Stomach (tissue), 9 donors: ENCODE data around the gene SLC43A1. TPM values are rescaled to one million over a fixed set of nuclear protein-coding genes. Genes with fewer than 3 reads are reported as not detected.
"Not testable (repeated sequence)": the region's sequence is repeated elsewhere in the genome, so short reads cannot be mapped to it uniquely, and the experiment has no call there.

Experiments used
- DNase-seq, 2 donors: peaks; one replicate each; pipeline versions ENCODE4 v3.0.0 to v3.0.0-alpha.2; 2013 to 2019
- H3K27ac ChIP-seq, 5 donors: fragments of 200-600 bp in 4 of 5; sonication (generic) in 4 of 5; one replicate each; pipeline ENCODE4 v1.5.1; 2013 to 2019; ENCODE audit warnings: mild to moderate bottlenecking in 1 of 5, moderate library complexity in 1 of 5
- H3K27me3 ChIP-seq, 3 donors: fragments of 200-600 bp; sonication (generic); one replicate each; pipeline ENCODE4 v1.5.1; 2017 to 2019; ENCODE audit warnings: mixed run types in 1 of 3
- H3K36me3 ChIP-seq, 4 donors: fragments of 200-600 bp; sonication (generic); 1 replicate in 3 of 4; 2 replicates in 1 of 4; pipeline ENCODE4 v1.5.1; 2016 to 2019
- H3K4me1 ChIP-seq, 4 donors: fragments of 200-600 bp; sonication (generic); one replicate each; pipeline ENCODE4 v1.5.1; 2016 to 2019
- H3K4me3 ChIP-seq, 4 donors: fragments of 200-600 bp; sonication (generic) in 3 of 4; one replicate each; pipeline ENCODE4 v1.5.1; 2016 to 2019; ENCODE audit warnings: mild to moderate bottlenecking in 1 of 4
- H3K9me3 ChIP-seq, 4 donors: fragments of 200-600 bp; sonication (generic); one replicate each; pipeline ENCODE4 v1.5.1; 2016 to 2019
- CTCF ChIP-seq, 7 experiments: fragments of 450-650 bp in 4 of 7; fragments of 200-600 bp in 3 of 7; sonication (generic) in 3 of 7; IDR thresholded peaks; one replicate each; pipeline ENCODE4 v1.5.1; 2016 to 2019; ENCODE audit warnings: antibody characterized with exemption in 7 of 7, control low read depth in 2 of 7, mild to moderate bottlenecking in 1 of 7
- EP300 ChIP-seq: sonication (generic); formaldehyde crosslinking; IDR thresholded peaks from one replicate; pipeline ENCODE4 v1.6.1; 2017; ENCODE audit warnings: antibody characterized with exemption
- POLR2A ChIP-seq, 4 donors: fragments of 450-650 bp; IDR thresholded peaks; one replicate each; pipeline ENCODE4 v1.6.1; 2016; ENCODE audit warnings: antibody characterized with exemption in 4 of 4, control low read depth in 2 of 4, mild to moderate bottlenecking in 1 of 4, moderate library complexity in 1 of 4
- POLR2AphosphoS5 ChIP-seq, 3 donors: sonication (generic); formaldehyde crosslinking; IDR thresholded peaks; one replicate each; pipeline ENCODE4 v1.6.1; 2016; ENCODE audit warnings: antibody characterized with exemption in 3 of 3
- WGBS, 5 donors: extraction: QIAGEN DNeasy Blood & Tissue Kit in 3 of 5; methylation state at CpG; one replicate each; pipeline versions ENCODE4 v1.1.5 to v1.1.7; 2013 to 2018; 5-methylcytosine and 5-hydroxymethylcytosine counted together
- intact Hi-C: fragments of 100-400 bp; cut with DNase I; formaldehyde crosslinking; loops from one replicate; pipeline ENCODE4 v1.15.1; 2023; ENCODE audit warnings: low total_unique reads
- polyA plus RNA-seq, 3 donors: library from polyadenylated mRNA; stranded (reverse); fragments of 200-250 nt; gene quantifications; one replicate each; pipeline ENCODE4 v1.2.3, GENCODE V29; 2013
- total RNA-seq, 5 donors: library from RNA; depleted of rRNA; stranded (reverse); fragments of >200 nt; gene quantifications; one replicate each; pipeline versions ENCODE4 v1.1.0 to v1.2.3, GENCODE V29; 2014 to 2016
- donor health status: healthy with polysubstance abuse.
- donor health status: Bipolar disorder and iron deficiency.
- donor health status: healthy.

Gene SLC43A1
- total and polyA plus RNA-seq, 8 donors = 10.5 to 38.4 (median 19.1) TPM

GRCh38 chr11:57453543-57454177 is 61.8 kb downstream of the SLC43A1 start:
- peaks cover 11 to 23% (median 18%) of the 10 kb centered on the region in 4 donors for H3K4me1 ChIP-seq
- H3K27me3 ChIP-seq = peaks cover 0 to 21% (median 10%) of the 10 kb centered on the region in 3 donors
- H3K4me3 ChIP-seq = no peak overlapping the region
- intact Hi-C loops = loop anchor here (10.0 kb wide), 1 partner anchor 109 kb away; no protein-coding TSS in a partner anchor
- H3K9me3 ChIP-seq = no peaks in the 10 kb centered on the region
- DNase-seq = peak in 1 of 2 donors; percentile 30
- WGBS, 5 donors = 43 to 77% (median 66%) methylated on average over 2 of the region's 2 CpGs
- H3K36me3 ChIP-seq = no peaks in the 10 kb centered on the region
- TF ChIP-seq POLR2A (IDR thresholded peaks at IDR 0.05) (no peak), POLR2AphosphoS5 (IDR thresholded peaks at IDR 0.05) (no peak), CTCF (IDR thresholded peaks at IDR 0.05) (no peak), EP300 (no peak)
- no peak overlapping the region for H3K27ac ChIP-seq

- no peaks in the 10 kb centered on the region for H3K4me1 ChIP-seq
- no peaks in the 10 kb centered on the region for H3K9me3 ChIP-seq
- no peaks in the 10 kb centered on the region for H3K36me3 ChIP-seq
- DNase-seq = no peak
- 83 to 100% (median 90%) methylated on average over 1 of the region's 1 CpG for whole genome bisulfite sequencing, 5 donors
- H3K27me3 ChIP-seq = no peaks in the 10 kb centered on the region
- TF ChIP-seq EP300 (no peak), POLR2AphosphoS5 (IDR thresholded peaks at IDR 0.05) (no peak), POLR2A (IDR thresholded peaks at IDR 0.05) (no peak), CTCF (IDR thresholded peaks at IDR 0.05) (no peak)
- H3K27ac ChIP-seq = no peak overlapping the region
- H3K4me3 ChIP-seq = no peak overlapping the region
- intact Hi-C loops = no loop called here
Observed at GRCh38 chr11:57446055-57446454, 69.4 kb downstream of the SLC43A1 start.

DNA sequence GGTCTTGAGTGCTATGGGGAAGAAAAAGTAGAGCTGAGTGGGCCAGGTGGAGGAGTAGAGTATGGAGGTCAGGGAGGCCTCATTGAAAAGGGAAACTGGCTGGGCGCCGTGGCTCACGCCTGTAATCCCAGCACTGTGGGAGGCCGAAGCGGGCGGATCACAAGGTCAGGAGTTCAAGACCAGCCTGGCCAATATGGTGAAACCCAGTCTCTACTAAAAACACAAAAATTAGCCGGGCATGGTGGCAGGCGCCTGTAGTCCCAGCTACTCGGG is 70.4 kb downstream of the SLC43A1 start:
- 79 to 89% (median 81%) methylated on average over 9 of the region's 9 CpGs for WGBS, 5 donors
- intact Hi-C loops, DNase-seq, H3K27me3 ChIP-seq, H3K4me3 ChIP-seq, H3K36me3 ChIP-seq, H3K27ac ChIP-seq, H3K4me1 ChIP-seq, H3K9me3 ChIP-seq: not testable (repeated sequence)

DNA sequence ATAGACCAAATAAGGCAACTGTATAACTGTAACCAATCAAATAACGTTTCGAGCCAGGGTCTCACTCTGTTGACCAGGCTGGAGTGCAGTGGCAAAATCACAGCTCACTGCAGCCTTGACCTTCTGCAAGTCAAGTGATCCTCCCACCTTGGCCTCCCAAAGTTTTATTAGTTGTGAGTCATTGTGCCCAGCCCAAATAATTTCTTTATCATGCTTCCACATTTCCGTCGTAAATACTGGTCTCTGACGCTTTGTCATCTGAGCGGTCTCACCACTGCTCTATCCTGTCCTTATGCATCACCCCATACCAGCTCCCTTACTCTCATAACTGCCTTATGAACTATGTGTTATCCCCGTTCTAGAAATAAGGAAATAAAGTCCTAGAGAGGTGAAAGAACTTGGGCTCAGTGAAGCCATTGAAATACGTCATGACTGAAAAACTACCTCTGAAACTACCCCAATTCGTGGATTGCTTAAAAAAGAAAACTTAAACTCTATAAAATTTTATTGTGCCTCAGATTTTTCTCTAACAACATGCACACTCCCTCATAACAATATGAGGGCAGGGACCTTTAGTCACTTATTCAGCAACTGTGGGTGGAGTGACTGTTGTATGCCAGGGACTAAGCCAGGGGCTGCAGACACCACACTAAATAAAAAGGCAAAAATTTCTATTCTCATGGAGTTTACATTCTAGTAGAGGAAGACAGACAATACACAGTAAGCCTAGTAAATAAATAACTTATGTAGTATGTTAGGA is 71.0 kb downstream of the SLC43A1 start:
- no peak for DNase-seq
- Histone ChIP-seq H3K36me3 (no peaks in the 10 kb centered on the region), H3K27ac (no peak overlapping the region), H3K27me3 (no peaks in the 10 kb centered on the region), H3K9me3 (no peaks in the 10 kb centered on the region), H3K4me1 (no peaks in the 10 kb centered on the region), H3K4me3 (no peak overlapping the region)
- intact Hi-C loops = no loop called here
- TF ChIP-seq POLR2A (IDR thresholded peaks at IDR 0.05) = no peak
- no peak for TF ChIP-seq EP300
- TF ChIP-seq POLR2AphosphoS5 (IDR thresholded peaks at IDR 0.05) = no peak
- TF ChIP-seq CTCF (IDR thresholded peaks at IDR 0.05) = no peak
- 70 to 80% (median 75%) methylated on average over 9 of the region's 9 CpGs for WGBS, 5 donors
